ENCODE measurements around the gene DUSP3.

DUSP3 gene

DNA sequence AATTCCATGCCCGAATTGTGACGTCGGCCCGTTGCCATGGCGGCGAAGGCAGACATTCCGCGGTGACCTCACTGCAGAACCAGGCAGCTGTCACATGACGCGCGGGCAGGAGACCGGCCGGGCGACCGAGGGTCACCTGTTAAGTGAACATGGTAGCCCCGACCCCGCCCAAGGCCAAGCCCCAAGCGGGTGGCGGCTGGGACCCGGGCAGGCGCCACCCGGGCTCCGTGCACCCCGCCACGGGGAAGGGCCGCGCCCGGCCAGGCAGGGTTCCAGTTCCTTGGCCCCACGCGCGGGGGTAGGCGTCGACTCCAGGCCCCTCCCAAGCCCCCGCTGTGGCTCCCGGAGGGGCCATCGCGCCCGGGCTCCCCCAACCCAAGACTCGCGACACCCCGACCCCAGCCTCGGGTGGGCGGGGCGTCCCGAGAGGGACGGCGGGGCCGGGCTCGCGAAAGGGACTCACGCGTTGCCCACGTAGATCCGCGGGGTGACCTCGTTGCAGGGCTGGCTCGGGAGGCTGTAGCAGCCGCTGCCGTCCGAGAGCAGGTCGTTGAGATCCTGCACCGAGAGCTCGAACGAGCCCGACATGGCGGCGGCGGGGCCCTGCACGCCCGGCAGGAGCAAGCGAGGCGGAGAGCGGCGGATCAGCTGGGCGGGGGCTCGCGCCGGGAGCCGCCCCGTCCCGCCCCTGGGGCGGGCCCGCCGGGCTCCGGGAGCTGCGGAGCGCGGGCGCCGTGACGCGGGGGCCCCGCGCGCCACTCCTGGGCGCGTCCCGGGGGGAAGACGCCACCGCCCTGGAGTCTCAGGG is at the start of gene DUSP3:
Gene DUSP3 (minus strand): TSS at position 641 of the 808 bp plus-strand sequence. CDS start 53 bp downstream, at position 588.
- DNase-seq: peak; percentile 68 to 85

GRCh38 chr17:43827596-43827995 is 48.8 kb upstream of the DUSP3 start:
- DNase-seq: no peak

- no peak for DNase-seq
Observed at GRCh38 chr17:43826206-43826605, 47.4 kb upstream of the DUSP3 start.

GRCh38 chr17:43825567-43825966 is 46.8 kb upstream of the DUSP3 start:
- no peak for DNase-seq

GRCh38 chr17:43823350-43824084 is 44.7 kb upstream of the DUSP3 start:
- no peak for DNase-seq

DNA sequence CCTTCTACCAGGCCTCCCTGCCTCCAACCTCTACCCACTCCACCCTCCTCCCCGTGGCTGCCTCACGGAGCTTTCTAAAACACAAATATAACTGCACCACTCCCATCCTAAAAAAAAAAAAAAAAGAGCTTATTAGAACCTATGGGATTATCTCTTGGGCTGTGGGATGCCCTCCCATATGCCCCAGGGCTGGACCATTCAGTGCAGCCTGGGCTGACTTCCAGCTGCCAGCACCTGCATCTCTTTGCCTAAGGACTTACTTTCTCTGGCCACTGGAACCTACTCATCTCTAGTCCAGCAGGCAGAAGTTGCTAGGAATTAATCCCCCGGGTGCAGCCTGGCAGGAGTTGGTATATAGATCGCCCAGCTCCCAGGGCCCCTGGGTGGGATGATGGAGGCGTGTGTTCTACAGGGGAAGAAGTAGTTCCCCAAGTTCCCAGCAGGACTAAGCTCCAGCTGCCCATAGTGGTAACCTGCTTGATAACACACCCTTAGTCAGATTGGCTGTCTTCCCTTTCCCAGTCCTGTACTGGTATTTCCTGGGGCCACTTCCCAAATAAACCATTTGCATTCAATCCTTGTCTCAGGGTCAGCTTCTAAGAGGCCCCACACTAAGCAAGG is 43.9 kb upstream of the DUSP3 start:
- no peak for DNase-seq

DNA sequence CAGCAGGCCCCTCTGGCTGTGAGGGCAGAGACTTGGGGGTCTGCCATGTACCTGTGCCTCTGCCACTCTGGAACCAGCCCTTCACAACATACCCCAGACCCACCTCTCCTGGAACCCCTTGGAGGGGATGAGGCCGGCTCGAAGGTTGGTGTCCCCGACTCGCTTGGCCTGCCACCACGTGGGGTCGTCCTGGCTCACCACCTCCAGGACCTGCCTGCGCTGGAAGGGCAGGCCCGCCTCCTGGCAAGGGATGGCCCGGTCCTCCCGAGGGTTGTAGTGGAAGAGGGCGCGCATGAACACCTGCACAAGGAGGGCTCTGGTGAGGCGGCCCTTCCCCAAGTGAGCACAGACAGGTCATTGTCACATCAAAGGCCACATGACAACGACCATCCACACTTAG is 42.0 kb upstream of the DUSP3 start:
- no peak for DNase-seq

DNA sequence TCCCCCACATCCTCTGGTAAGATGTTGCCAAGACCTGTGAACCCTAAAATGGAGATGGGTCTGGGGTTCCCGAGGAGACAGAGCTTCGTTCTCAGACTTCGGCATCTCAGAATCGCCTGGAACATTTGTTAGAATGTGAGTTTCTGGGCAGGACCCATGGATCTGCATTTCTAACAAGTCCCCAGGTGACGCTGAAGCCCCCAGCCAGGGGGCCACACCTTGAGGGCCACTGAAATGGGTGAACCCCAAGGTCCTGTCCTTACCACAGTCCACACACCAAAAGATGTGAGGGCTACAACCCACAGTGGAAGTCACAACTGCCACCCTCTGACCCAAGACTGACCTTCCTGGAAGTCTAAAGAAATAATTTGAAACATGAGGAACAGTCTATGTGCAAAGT is 40.2 kb upstream of the DUSP3 start:
- no peak for DNase-seq

DNA sequence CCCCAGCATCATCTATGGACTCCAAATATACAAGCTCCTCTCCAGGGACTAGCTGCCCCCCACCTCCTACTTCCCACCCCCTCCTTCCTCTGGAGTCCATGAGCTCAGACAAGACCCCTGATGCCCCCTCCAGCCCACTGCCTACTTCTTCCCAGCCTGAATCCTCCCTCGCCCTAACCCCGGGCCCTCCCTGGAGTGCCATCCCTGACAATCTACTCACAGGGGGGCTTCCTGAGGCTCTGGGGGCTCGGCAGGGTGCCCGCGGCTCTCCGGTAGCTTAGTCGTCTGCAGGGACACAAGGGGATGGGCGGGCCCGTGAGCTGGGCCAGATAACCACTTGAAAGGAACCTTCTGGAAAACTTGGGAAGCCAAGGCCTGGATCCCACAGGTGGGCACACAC is 39.0 kb upstream of the DUSP3 start:
- no peak for DNase-seq

DNA sequence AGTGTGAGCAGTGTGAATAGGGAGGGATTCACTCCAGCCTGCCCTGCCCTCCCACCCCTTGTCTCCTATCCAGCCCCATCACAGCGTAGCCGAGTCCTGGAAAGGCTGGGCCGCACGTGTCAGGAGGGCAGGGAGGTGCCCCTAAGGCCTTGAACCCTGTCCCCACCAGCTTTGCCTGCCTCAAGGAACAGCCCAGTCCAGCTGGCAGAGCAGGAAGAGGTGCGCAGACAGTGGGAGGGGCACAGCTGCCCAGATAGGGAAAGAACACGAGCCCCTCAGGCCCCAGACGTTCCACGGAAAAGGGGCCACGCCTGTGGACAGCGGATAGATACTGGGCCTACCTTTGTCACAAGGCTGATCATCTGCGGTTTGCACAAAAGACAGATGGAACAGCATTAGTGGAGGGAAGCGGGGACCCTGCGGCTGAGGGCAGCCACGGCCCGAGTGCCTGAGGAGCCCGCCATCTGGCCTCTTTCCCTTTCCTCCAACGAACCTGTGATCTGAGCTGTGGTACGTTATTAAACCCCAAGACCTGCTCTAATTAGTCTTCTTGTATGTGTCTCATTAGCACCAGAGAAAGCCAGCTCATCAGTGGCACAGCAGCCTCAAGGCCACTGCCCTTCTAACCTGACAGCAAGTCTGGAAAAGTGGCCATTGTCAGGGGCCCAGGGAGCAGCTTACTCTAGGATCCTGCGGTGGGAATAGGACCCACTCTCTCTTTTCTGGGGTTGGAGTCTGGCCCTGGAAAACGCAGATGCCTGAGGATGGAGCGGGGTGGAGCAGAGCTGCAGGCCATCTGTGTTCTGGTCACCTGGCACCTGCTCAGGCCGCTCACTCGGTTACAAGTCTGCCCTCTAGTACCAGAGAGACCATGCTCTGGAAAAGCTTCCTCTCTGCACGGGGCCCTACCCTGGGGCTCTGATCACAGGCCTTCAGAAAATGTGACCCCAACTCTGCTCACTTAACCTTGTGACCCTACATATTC is 37.9 kb upstream of the DUSP3 start:
- DNase-seq: no peak

- peak in 1 of 2 experiments; percentile 30 for DNase-seq
Observed at GRCh38 chr17:43814714-43815113, 35.9 kb upstream of the DUSP3 start.

DNA sequence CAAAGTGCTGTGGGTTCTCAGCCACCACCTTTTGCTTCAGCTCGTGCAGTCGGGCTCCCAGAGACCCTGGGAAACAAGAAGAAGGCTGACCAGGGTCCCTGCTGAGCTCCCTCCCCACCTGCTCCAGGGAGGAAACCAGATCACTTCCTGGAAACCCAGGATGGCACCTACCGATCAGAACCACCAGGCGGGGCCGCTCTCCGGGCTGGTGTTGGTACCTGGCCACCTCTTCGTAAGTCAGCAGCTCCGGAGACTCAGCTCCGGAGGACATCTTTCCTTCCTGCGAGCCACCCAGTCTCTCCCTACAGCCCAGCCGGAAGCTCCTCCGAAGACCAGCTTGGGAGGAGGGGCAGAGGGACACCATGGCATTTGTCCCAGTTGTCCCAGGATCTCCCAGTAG is 35.2 kb upstream of the DUSP3 start:
- DNase-seq: no peak

- no peak for DNase-seq
Observed at GRCh38 chr17:43813386-43813785, 34.6 kb upstream of the DUSP3 start.

- DNase-seq: no peak
Observed at GRCh38 chr17:43812396-43813265, 33.9 kb upstream of the DUSP3 start.

DNA sequence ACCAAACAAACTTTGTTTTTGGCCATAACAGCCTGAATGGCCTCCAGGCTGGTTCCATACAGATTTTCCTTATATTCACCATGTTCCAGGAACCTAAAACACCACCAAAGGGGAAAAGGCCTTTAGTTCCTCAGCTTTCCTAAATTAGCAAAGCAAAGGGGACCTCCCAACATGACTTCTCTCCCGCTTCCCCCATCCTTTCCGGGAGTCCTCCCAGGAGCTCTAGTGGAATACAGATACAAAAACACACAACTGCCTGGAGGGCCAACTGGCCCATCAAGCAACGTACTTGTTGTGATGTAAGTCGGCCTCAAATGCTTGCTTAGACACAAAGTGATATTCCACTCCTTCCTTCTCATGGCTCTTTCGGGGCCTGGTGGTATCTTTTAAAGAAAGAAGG is 32.0 kb upstream of the DUSP3 start:
- DNase-seq: no peak

GRCh38 chr17:43810226-43810715 is 31.5 kb upstream of the DUSP3 start:
- no peak for DNase-seq

DNA sequence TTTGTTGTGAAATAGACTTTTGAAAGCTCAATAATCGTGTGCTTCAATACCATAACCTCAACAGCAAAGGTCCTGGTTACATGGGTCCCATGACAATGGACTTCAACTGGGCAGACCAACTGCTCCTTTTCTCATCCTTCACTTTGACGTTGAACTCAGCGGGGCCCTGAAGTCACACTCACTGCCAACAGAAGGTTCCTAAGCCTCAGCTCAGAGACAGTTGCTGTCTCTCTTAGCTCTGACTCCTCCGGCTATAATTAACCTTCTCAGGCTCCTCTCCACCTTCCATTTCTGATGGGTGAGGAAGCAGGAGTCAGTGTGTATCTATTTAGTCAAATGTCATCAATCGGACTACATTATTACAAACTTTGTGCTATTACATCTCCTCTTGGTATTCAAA is 30.3 kb upstream of the DUSP3 start:
- DNase-seq: no peak

DNA sequence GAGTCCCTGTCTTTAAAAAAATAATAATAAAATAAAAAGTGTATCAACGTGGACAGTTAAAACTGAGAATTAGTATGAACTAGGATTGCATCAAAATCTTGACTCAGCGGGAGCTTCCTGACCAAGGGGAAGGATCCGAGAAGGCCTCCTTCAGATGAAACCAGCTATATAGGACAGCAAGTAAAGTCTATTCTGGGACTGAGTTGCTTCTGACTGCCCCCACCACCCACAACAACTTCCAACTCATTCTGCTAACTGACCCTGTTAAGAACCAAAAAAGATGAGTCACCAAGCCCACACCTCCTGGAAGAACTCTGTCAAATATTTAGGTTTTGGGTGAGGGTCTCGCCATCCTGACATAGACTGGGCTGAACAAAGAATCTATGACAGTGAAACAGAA is 29.3 kb upstream of the DUSP3 start:
- no peak for DNase-seq

DNA sequence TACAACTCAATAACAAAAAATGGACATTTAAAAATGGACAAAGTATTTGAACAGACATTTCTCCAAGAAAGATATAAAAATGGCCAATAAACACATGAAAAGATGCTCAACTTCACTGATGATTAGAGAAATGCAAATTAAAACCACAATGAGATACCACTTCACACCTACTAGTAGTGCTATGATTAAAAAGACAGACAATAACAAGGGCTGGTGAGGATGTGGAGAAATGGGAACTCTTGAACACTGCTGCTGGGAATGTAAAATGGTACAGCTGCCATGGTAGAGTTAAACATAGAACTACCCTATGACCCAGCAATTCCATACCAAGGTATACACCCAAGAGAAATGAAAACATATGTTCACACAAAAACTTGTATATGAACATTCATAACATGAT is 26.3 kb upstream of the DUSP3 start:
- DNase-seq: no peak

GRCh38 chr17:43803758-43804157 is 25.0 kb upstream of the DUSP3 start:
- no peak for DNase-seq

DNA sequence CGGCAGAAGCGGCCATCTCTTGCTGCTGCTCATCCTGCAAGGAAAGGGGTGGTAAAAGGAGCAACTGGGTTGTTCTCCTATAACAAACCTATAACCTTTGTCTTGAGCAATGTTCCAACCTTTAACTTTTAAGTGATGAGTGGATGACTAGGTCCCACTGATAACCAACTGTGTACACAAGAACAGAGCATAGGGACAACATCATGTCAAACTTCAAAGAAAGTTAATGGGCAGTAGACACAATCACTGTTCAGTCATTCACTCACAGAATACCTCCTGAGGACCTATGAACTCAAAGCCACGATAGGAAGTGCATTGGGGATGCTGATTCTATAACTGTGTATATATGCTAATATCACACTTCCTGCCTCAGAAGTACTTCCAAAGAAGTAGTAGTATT is 23.1 kb upstream of the DUSP3 start:
- DNase-seq: no peak

Data from SW 1271 (cell line).